ENCODE data around the gene BABAM2.

BABAM2 gene

GRCh38 chr2:28267282-28267681, 376.8 kb downstream of the BABAM2 start:
- TF ChIP-seq POLR2A (IDR thresholded peaks at IDR 0.05; ENCODE audit: extremely low read depth, insufficient read length) (no peak), MAX (IDR thresholded peaks at IDR 0.05; ENCODE audit: low read depth, low read length) (no peak), MYC (IDR thresholded peaks at IDR 0.05; ENCODE audit: low read depth, low read length) (no peak)
- TF ChIP-seq, protein P1, sequence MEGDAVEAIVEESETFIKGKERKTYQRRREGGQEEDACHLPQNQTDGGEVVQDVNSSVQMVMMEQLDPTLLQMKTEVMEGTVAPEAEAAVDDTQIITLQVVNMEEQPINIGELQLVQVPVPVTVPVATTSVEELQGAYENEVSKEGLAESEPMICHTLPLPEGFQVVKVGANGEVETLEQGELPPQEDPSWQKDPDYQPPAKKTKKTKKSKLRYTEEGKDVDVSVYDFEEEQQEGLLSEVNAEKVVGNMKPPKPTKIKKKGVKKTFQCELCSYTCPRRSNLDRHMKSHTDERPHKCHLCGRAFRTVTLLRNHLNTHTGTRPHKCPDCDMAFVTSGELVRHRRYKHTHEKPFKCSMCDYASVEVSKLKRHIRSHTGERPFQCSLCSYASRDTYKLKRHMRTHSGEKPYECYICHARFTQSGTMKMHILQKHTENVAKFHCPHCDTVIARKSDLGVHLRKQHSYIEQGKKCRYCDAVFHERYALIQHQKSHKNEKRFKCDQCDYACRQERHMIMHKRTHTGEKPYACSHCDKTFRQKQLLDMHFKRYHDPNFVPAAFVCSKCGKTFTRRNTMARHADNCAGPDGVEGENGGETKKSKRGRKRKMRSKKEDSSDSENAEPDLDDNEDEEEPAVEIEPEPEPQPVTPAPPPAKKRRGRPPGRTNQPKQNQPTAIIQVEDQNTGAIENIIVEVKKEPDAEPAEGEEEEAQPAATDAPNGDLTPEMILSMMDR (IDR thresholded peaks at IDR 0.05; ENCODE audit: low read depth, low read length) = no peak
- H3K4me3 ChIP-seq (ENCODE audit: low read depth, low read length) = no peak overlapping the region
- DNase-seq (ENCODE audit: low read depth) = peak; percentile 24

GRCh38 chr2:28268386-28268785, 377.9 kb downstream of the BABAM2 start:
- H3K4me3 ChIP-seq (ENCODE audit: low read depth, low read length) = no peak overlapping the region
- TF ChIP-seq, protein P1 (IDR thresholded peaks at IDR 0.05; ENCODE audit: low read depth, low read length) = no peak
- TF ChIP-seq POLR2A (IDR thresholded peaks at IDR 0.05; ENCODE audit: extremely low read depth, insufficient read length) = no peak
- TF ChIP-seq MAX (IDR thresholded peaks at IDR 0.05; ENCODE audit: low read depth, low read length) = no peak
- no peak for TF ChIP-seq MYC (IDR thresholded peaks at IDR 0.05; ENCODE audit: low read depth, low read length)
- no peak for DNase-seq (ENCODE audit: low read depth)

- DNase-seq (ENCODE audit: low read depth) = no peak
- TF ChIP-seq, protein P1 (IDR thresholded peaks at IDR 0.05; ENCODE audit: low read depth, low read length) = no peak
- no peak for TF ChIP-seq MAX (IDR thresholded peaks at IDR 0.05; ENCODE audit: low read depth, low read length)
- no peak for TF ChIP-seq MYC (IDR thresholded peaks at IDR 0.05; ENCODE audit: low read depth, low read length)
- TF ChIP-seq POLR2A (IDR thresholded peaks at IDR 0.05; ENCODE audit: extremely low read depth, insufficient read length) = no peak
- H3K4me3 ChIP-seq (ENCODE audit: low read depth, low read length) = no peak overlapping the region
These were observed 378.7 kb downstream of the BABAM2 start for GRCh38 chr2:28269019-28269784.

GRCh38 chr2:28270456-28271152, 380.1 kb downstream of the BABAM2 start:
- no peak for TF ChIP-seq MYC (IDR thresholded peaks at IDR 0.05; ENCODE audit: low read depth, low read length)
- no peak for TF ChIP-seq MAX (IDR thresholded peaks at IDR 0.05; ENCODE audit: low read depth, low read length)
- TF ChIP-seq, protein P1 (IDR thresholded peaks at IDR 0.05; ENCODE audit: low read depth, low read length) = no peak
- TF ChIP-seq POLR2A (IDR thresholded peaks at IDR 0.05; ENCODE audit: extremely low read depth, insufficient read length) = no peak
- H3K4me3 ChIP-seq (ENCODE audit: low read depth, low read length) = no peak overlapping the region
- no peak for DNase-seq (ENCODE audit: low read depth)

- no peak for TF ChIP-seq MYC (IDR thresholded peaks at IDR 0.05; ENCODE audit: low read depth, low read length)
- TF ChIP-seq MAX (IDR thresholded peaks at IDR 0.05; ENCODE audit: low read depth, low read length) = no peak
- TF ChIP-seq, protein P1 (IDR thresholded peaks at IDR 0.05; ENCODE audit: low read depth, low read length) = no peak
- no peak for TF ChIP-seq POLR2A (IDR thresholded peaks at IDR 0.05; ENCODE audit: extremely low read depth, insufficient read length)
- H3K4me3 ChIP-seq (ENCODE audit: low read depth, low read length) = no peak overlapping the region
- no peak for DNase-seq (ENCODE audit: low read depth)
These were observed 380.8 kb downstream of the BABAM2 start for GRCh38 chr2:28271231-28271918.
